ENCODE results near the gene MGAT5.

MGAT5 gene

GRCh38 chr2:134489732-134490384 lies 236.0 kb downstream of the MGAT5 start:
- no peak for DNase-seq

- no peak for DNase-seq
These were observed 236.7 kb downstream of the MGAT5 start for GRCh38 chr2:134490559-134490958.

DNA sequence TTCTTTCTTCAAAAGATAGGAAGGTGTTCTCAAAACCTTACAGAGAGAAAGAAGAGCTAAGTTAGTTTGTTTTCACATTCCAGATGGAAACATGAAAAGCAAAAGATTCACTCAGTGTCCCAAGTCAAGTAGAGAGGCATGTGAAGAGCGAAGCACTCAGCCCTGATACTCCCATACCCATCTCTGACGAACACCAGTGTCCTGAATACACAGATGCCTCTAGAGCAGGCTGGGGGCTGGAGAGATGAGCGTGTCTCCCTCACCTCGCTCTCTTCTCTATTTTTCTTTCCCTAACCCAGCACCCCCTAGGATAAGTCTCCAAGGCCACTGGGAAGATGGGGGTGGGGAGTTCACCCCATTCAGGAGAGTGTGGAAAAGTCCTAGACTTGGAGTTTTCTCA lies 237.2 kb downstream of the MGAT5 start:
- no peak for DNase-seq

- DNase-seq, result no peak
These were observed 238.0 kb downstream of the MGAT5 start for GRCh38 chr2:134491771-134492441.

GRCh38 chr2:134493797-134494196 lies 239.9 kb downstream of the MGAT5 start:
- no peak for DNase-seq

GRCh38 chr2:134498654-134499053 lies 244.8 kb downstream of the MGAT5 start:
- no peak for DNase-seq

DNA sequence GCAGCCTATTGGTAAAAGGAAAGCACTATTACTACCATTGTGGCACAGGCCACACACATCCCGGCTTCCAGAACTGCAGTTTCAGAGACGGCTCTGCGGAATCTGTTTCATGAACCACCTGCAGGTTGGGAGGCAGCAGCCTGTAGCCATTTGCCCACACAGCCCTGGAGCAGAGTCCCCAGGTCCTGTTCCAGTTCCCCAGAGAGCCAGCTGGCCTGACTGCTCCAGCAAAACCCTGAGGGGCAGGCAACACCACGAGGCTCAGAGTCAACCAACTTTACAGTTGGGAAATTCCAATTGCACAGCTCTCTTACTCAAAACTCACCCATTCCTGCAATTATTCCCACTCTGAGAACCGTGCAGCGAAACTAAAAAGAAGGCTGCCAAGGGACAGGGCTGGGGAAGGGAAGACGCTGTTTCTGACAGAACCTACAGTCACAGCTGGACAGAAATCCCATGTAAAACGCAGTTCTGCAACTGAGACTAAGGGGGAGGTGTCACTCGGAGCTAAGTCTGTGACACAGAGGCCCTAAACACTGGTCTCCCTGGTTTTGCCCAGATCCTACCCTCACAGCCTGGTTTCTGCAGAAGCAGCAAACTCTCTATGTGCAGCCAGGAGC lies 245.5 kb downstream of the MGAT5 start:
- DNase-seq, result no peak

- no peak for DNase-seq
These were observed 246.5 kb downstream of the MGAT5 start for GRCh38 chr2:134500211-134500935.

- DNase-seq, result no peak
These were observed 247.7 kb downstream of the MGAT5 start for GRCh38 chr2:134501476-134502091.

DNA sequence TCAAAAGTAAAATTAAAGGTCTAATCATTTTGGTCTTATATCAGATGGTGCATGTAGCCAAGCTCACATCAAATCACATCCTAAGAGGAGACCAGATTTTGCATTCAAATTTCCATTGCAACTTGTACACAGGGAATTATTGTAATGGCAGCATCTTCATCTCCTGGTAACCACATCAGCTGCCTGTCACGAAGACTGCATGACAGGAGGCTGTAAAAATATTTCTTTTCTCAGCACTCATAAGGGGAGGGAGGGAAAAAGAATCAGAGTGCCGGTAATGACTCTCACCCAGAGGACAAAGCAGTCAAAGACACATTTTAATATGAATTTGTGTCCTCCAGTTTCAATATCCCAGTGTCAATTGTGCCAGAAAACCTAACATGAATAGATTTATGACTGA lies 248.2 kb downstream of the MGAT5 start:
- no peak for DNase-seq

Data from activated CD8-positive, alpha-beta memory T cell treated with anti-CD3 and anti-CD28 coated beads, Interleukin-2, amount 50 U/mL, for 48 hours (primary cell).